NCI-H748 treated with DMSO at 0.1 percent for 48 hours (cell line): Measurements from ENCODE around the gene TNPO1.
A peak's percentile ranks its signal among the peaks of the same experiment; 100 is the strongest.
"Not testable (repeated sequence)": the region's sequence is repeated elsewhere in the genome, so short reads cannot be mapped to it uniquely, and the experiment has no call there.

Experiments used
- DNase-seq: peaks from one replicate; lab custom pipeline; 2025; lab: John Stamatoyannopoulos, UW

The TNPO1 gene

DNA sequence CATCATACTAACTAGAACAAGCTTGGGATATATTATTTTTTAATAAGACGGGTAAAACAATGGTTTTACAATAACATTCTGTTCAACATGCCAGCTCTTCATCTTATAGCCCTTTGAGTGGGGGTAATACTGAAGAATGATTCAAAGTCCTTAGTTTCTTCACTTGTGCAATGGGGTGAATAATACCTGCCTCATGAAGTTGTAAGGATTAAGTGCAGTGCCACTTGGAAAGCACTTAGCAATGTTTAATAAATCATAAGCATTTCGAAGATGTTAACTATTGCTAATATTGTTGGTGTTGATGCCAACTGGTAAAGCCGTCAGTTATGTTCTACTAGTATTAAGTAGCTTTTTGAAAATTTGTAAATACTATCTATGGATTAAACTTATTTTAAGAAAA, 38.0 kb downstream of the TNPO1 start:
- no peak for DNase-seq

DNA sequence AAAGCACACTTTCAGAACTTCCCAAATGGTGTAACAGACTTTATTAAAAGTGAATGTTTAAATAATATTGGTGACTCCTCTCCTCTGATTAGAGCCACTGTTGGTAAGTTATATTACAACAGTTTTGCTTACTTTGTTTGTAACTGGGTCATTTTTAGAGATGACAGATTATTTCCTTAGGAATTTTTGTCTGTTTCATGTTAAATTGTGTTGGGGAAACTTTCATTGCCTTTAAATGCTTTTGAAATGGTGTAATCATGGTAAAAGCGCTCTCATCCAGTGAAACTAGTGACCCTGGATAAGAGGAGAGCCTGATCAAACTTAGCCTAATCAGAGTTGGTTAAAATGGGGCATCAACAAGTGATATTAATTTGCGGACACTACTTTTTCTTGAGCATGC, 39.4 kb downstream of the TNPO1 start:
- no peak for DNase-seq

DNA sequence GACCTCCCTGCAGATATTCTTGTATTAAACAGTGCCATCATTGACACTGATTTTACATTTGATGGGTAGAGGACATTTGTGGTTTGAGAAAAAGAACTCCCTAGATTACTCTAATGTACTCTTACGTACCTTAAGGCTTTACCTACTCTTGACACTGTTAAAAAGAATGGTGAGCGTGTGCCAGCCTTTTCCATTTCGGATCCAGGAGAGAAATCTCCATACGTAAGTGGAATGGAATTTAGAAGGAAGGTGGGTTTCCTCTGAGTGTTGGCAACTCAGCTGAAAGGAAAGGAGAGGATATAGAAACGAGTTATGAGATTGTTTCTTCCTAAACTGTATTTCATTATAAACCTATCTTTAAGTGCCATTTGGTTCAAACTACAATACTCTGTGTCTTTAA, 40.9 kb downstream of the TNPO1 start:
- DNase-seq: no peak

DNA sequence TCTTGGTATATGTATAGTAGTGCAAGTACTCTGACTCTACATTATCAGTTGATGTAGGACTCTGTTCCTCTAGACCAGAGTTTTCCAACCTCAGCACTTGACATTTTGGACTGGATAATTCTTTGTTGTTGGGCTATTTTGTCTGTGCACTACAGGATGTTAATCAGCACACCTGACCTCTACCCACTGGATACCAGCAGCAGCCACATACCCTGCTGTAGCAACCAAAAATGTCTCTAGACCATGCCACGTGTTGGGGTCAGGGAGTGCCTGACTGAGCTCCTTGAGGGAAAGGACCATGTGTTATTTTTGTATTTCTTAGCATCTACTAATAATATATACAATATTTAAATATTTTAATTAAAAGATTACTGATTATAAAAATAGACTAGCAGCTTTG, 42.7 kb downstream of the TNPO1 start:
- no peak for DNase-seq

DNA sequence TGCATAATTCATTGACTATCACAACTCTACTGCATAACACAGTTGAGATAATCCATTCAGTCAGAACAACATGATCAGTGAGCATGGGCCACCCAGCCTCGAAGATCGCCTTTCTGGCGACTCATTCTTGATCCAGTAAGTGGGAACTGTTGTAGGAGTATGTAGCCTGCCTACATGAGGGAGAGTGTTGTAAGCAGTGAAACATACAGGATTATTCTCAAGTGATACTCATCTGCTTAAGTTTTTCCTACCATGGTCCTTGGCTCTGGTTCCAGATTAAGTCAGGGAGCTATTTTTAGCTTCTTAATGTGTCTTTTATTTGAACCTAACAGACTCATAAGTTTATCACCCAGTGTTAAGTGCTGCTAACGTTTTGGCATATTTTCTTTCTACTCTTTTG, 44.0 kb downstream of the TNPO1 start:
- DNase-seq: no peak

DNA sequence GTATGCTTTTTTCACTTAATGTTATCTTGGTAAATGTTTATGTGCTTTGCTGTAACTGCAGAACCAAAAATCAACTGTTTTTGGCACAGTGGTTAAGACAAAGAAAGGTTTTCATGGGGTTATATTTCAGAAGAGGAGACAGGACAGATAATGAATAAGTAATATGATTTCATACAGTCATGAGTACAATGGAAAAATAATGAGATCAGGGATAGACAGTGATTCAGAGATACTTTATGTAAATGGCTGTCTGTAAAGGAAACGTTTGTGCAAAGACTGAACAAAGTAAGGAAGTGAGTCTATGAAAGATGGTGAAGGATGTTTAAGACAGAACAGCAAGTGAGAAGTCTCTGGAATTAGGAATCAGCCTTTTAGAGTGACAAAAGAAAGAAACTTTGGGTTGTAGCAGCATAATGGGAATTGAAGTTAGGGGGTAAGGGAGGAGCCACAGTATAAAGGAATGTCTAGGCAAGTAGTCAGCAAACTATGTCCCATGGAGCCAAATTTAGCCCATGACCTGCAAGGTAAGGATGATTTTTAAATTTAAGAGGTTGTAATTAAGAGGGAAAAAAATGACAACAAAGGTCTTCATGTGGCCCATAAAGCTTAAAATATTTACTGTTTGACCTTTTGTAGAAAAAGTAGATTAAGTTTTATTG, 55.0 kb downstream of the TNPO1 start:
- DNase-seq: no peak

DNA sequence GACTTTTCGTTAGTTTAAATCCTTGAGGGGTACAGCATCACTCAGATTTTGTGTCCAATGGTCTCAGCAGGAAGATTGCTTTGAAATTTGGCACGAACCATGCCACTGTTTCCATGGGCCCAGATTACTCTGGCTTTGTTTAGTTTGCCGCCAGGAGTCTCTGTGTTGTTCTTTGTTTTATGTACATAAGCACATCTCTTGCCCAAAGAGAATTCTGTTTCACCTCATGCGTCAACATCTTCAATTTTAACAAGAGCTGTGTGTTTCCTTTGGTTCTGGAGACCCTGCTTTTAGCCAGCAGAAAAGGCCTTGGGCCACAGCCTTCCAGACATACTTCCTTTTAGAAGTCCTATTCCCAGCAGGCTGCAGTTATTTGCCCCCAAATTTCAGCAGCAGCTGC, 62.4 kb downstream of the TNPO1 start:
- DNase-seq: peak; percentile 72

DNA sequence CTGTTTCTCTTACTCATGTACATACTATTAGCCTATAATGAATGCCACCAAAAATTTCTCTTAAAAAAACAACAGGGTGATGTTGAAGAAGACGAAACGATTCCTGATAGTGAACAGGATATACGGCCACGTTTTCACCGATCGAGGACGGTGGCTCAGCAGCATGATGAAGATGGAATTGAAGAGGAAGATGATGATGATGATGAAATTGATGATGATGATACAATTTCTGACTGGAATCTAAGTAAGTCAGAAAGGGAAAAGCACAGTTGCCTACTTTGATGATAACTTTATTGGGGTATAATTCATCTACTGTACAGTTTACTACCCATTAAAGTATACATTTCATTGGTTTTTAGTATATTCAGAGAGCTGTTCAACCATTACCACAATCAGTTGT, 66.5 kb downstream of the TNPO1 start:
- no peak for DNase-seq

DNA sequence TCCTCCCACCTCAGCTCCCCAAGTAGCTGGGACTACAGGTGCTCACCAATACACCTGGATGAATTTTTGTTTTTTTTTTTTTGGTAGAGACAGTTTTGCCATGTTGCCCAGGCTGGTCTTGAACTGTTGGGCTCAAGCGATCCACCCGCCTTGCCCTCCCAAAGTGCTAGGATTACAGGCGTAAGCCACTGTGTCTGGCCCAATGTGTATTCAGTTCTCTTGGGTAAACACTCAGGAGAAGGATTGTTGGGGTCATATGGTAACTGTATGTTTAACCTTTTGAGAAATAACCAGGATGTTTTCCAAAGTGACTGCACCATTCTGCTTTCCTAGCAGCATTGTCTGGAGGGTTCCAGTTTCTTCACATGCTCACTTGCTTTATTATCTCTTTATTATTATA, 67.4 kb downstream of the TNPO1 start:
- no peak for DNase-seq

DNA sequence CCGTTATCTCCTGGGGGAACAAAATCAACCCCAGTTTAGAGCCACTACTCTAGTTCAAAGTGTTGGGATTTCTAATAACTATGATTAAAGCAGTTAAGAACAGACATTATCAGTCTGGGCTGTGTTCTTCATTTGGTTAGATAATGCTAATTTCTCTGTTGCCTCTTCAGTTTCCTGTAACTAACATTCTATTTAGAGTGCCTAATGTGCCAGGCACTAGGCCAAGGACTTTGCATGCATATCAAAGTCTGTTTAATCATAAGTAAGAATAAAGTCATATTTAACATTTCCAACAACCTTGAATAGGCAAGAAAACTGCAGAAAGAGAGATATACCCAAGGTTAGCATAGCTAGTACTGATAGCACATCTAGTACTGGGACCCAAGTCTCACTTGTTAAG, 68.4 kb downstream of the TNPO1 start:
- DNase-seq: no peak

DNA sequence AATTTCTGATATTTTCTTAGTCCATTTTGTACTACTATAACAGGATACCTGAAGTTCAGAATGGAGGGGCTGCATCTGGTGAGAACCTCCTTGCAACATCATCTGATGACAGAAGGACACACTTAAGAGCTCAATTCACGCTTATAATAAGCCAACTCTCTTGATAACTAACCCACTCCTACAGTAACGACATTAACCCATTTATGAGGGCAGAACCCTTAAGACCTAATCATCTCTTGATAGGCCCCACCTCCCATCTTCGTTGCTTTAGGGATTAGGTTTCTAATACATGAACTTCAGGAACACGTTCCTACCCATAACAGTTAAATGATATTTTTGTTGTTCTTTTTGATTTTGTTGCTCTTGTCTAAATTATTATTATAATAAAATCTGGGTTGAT, 69.4 kb downstream of the TNPO1 start:
- no peak for DNase-seq

DNA sequence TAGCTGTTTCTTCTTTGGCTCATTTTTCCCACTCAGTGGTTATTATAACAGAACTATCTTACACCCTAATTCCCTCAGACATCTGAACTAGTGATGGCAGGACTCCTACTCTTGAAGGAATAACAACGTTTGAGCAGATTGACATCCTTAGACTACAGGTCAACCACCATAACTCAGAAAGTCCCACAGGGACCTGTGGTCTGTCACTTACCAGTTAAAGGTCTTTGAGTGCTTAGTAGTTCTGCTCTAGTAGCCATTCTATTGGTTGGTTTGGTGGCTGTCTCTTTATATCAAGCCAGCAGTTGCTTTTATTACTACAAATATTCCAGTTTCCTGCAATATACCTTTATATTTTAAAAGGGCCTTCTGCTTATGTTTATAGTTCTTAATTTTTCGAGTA, 72.1 kb downstream of the TNPO1 start:
- DNase-seq: no peak

DNA sequence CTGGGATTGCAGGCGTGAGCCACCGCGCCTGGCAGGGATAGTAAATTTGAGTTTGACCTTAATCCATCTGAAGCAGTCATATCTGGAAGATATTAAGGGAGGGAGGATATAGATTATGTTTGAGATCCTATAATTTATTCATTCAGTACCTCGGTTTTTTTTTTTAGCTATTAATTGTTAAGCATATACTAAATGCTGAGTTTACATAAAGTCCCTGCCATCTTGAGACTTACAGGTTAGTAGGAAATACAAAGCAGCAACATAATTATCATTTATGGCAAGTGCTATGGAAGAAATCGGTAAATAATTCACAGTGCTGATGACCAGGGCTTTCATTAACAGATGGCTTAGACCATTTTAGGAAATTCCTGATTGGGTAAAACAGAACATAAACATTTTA, 72.9 kb downstream of the TNPO1 start:
- no peak for DNase-seq

DNA sequence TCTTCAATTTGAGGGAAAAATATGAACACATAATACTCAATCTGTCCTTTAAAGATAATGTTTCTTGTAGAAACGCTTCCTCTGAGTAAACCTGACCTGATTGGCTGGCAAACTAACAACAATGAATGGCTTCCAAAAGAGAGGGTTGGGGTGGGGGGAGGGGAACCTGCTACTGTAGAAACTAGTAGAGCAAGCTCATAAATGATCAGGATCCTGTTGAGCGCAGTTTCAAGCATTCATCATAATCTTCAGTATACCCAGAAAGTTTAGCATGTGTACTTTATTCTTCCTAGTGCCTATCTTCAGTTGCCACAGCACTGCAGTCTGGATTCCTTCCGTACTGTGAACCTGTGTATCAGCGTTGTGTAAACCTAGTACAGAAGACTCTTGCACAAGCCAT, 76.4 kb downstream of the TNPO1 start:
- DNase-seq: no peak

DNA sequence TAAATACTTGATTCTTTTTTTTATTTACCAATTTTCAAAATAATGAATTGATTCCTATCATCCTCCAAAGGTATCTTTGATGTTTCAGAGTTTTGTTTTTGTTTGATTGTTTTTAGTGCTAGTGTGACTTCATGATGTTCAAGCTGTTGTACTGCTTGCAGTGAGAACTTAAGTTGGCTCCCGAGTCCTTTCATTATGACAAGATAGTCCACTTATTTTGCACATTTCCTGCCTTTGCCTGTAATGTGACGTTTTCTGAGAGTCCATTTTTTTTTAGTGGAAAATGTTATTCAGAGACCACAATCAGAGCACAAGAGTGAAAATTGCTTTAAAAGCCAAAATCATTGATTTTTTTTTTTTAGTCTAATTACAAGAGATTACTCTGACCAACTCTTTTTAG, 79.3 kb downstream of the TNPO1 start:
- no peak for DNase-seq

DNA sequence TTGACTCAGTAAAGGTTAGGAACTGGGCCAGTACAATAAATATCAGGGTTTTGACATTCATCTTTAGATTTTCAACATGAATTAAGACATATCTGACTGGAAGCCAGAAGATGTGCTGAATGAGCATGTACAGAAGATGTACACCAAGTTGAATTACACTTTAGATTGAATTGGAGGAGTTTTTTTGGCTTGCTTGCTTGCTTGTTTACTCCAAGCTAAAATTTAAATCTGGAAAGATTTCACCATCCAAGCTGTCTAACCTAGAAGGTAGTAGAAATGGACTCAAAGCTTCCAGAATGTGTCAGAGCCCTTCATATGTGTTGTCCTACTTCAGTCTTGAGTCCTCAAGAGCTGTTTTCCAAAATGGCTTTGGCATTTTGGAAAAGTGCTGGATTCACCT, 90.3 kb downstream of the TNPO1 start:
- no peak for DNase-seq

DNA sequence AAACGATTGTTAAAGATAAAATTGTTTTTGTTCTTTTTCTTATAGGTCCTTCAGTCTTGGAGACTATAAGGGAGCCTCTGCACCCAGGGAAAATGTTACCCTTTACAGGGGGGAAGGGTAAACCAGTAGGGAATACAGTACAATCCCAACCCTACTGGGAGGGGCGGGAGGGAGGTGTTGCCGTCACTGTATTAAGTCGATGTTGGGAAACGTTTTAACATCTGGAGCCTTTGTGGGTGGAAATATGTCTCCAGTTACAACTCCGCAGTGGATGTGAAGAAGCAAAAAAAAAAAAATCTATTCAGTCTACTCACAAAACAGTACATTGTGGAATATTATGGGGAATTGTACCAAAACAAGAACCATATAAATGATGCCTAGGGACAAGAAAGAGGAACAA, 92.2 kb downstream of the TNPO1 start:
- no peak for DNase-seq

DNA sequence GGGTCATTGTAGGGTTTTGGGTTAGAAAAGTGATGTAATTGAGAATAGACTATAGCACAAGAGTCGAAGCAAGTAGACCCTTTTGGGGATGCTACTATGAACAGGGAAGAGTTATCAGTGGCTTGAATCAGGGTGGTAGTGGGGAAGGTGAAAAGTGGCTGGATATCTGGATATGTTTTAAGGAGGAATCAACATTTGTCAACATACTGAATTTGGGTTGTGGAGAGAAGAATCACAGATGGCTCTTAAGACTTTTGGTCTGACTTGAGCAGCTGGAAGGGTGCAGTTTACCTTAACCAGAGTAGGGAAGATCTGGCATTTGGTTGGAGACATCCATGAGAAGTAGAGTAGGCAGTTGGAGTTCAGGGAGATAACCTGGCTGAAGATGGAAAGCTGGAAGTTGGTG, 100.9 kb downstream of the TNPO1 start:
- no peak for DNase-seq

DNA sequence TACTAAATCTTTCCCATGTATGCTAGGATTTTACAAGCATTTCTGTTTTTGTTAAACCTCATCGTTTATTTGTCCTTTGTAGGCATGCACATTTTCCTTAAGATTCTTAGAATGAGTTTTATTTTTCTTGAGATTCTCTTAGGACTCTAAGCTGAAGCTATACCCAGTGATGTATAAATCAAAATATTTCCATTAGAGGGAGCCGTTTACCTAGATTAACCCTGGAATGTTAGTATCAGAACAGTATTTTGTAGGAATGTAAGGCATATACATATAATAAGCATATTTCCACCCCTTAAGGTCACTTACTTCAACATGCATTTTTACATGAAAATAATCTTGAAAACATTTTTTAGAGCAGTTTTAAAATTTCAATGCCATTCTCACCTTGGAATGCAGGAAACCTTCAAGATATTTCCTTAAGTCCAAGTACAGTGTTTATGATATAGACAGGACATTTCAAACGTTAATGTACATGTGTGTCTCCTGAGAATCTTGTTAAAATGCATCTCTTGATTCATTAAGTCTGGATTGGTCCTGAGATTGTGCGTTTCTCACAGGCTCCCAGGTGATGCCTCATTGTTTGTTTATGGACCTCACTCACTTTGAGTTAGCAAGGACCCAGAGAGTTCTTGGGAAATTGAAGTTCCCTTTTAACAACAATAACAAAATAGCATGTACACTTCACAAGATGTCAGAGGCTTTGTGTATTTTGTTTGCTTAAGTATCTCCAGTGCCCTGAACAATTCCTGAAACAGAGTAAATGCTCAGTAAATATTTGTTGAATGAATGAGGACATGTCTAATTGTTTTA, 104.4 kb downstream of the TNPO1 start:
- DNase-seq: peak; percentile 40

DNA sequence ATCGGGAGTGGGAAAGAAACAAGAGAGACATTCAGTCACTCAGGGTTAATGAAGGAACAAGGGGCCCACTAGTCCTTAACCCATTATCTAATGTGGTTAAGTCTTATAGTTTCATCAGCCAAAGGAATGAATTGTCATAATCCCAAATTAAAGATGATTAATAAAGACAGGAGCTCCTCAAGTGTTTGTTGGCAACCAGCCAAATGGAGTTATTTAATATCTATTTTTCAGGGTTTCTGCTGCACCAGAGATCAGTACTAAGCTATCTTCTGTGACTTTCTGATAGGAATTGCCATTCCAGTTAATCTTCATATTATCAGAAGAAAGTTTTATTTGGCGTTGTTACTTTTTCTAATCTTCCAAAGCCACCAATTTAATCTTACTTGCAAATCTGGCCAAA, 105.4 kb downstream of the TNPO1 start:
- no peak for DNase-seq

DNA sequence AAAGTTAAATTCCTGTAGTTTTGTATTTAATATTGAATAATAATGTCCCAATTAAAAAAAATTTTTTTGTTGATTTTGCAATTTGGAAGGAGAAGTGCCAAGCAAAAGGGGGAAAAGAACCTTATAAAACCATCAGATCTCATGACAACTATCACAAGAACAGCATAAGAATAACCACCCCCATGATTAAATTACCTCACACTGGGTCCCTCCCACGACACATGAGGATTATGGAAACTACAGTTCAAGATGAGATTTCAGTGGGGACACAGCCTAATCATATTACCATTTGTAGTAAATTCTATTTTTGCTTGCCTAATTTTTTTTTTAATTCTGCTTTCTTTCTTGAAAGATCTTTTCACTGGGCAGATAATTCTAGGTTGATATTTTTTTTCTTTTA, 106.0 kb downstream of the TNPO1 start:
- DNase-seq: no peak

DNA sequence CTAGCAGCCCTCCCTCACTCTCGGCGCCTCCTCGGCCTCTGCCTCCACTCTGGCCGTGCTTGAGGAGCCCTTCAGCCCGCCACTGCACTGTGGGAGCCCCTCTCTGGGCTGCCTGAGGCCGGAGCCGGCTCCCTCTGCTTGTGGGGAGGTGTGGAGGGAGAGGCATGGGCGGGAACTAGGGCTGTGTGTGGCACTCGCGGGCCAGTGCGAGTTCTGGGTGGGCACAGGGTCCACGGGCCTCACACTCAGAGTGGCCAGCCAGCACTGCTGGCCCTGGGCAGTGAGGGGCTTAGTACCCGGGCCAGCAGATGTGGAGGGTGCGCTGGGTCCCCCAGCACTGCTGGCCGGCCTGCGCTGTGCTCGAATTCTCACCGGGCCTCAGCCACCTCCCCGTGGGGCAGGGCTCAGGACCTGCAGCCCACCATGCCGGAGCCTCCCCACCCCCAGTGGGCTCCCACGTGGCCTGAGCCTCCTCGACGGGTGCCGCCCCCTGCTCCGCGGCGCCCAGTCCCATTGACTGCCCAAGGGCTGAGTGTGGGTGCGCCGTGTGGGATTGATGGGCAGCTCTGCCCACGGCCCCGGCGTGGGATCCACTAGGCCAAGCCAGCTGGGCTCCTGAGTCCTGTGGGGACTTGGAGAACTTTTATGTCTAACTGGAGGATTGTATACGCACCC, 109.0 kb downstream of the TNPO1 start:
- DNase-seq: no peak

DNA sequence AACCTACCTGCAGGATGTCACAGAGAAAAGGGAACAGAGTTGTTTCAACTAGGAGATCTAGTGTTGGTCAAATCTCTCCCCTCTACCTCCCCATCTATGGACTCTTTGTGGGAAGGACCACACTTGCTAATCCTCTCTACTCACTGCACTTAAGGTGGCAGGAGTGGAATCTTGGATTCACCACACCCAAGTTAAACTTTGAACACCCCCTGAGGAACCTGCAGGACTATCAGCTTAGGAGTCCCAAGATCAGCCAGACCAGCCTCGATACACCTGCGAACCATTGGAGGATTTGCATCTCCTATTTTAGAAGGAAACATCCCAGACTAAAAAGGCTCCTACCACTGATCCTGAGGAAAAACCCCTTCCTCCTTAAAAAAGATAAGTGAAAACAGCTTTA, 116.2 kb downstream of the TNPO1 start:
- DNase-seq: not testable (repeated sequence)
